HG03457 (cell line): ENCODE data around the gene FNDC1.
"Not testable (repeated sequence)": the region's sequence is repeated elsewhere in the genome, so short reads cannot be mapped to it uniquely, and the experiment has no call there.

Experiments
- ATAC-seq: cut with Tn5 transposase; IDR thresholded peaks from one replicate; pipeline ENCODE4 v1.9.1; 2021; ENCODE audit warnings: moderate number of reproducible peaks; ENCODE audit not compliant: unreplicated experiment

The FNDC1 gene

DNA sequence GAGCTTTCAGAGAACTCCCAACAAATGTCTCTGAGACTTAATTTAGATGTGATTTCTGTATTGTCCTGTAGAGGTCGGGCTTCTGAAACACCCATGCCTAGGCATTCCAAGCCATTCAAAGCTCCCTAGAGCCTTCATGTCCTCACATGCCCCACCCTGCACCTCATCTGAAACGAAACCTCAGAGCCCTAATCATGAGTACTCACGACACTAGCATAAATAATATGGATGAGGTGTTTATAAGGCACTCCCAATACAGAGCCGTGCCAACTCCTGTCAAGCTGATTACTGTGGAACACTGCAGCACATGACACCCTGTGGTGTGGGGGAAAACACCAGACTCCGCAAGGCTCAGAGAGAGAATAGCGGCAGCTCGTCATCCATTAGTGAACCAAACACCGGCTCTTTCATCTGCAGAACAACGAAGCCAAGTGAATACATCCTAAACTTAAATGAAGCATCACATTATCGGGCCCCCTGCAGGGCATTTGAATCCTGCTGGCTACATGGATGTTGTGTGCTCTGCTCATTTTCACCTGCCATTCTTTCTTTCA, 83.8 kb downstream of the FNDC1 start:
- ATAC-seq: peak; percentile 76

DNA sequence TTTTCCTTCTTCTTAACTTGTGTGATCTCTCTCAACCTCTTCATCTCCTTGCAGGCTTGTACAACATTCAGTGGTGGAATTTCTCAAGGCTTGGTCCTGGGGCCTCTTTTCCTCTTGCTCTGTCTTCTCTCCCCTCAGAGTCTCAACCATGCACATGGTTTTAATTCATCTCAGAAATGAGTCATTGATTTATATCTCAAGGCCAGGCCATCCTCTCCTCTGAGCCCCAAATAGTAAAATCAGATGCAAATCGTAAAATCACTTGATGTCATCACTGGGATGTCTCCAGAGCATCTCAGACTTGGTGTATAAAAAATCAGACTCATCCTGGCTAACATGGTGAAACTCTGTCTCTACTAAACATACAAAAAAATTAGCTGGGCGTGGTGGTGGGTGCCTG, 85.0 kb downstream of the FNDC1 start:
- ATAC-seq: no peak

DNA sequence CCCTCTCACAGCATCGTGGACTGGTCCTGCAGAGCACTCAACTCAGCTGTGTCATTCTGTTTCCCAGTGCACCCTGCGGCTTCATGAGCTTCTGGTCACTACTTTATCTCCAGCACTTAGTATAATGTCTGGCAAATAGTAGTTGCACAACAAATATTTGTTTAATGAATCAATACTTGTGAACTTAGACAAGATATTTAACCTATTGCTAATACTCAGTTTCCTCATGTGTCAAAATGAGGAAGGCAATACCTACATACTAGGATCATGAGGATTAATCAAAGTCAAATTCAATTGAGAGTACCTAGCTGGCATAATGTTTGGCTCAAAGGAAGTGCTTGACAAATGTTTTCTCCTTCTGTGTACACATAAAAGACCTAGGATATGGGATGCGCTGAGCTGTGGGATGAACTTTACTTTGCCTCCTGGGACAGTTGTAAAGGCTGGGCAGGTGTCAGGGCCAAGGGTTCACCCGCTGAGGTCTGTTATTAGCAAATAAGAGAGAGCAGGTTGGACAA, 86.3 kb downstream of the FNDC1 start:
- ATAC-seq: no peak

DNA sequence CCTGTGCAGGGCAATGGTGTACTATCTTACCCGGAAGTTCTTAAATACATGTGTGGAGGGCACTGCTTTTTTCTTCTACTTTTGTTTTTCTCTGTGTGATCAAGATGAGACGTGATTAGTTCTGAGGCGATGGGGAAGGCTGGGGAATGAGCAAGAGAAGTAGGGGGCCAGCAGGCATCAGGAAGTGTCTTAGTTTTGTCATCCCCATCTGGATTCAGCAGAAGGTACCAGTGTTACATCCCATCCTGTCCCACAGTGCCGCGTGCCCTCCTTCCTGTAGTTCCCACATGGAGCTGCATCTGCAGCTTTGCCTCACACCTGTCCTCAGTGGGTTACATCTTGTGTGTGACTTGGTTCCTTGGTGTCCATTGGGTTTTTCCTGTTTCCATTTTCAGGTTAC, 86.9 kb downstream of the FNDC1 start:
- ATAC-seq: no peak

DNA sequence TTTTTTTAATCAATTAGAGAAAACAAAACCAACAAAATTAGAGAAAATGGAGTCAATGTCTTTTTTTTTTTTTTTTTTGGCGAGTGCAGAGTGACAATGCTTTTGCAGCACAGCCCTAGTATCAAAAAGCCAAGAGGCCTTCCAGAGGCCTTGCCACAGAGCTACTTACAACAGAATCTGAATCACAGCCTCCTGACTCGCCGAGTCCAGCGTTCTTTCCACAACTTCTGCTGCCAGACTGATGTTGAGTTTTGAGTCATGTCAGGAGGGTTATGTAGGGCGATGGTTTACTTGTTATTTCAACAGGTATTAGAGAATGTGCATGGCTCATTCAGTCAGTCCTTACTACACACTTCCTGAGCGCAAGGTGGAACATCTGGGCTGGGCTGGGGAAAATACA, 88.6 kb downstream of the FNDC1 start:
- ATAC-seq: no peak

DNA sequence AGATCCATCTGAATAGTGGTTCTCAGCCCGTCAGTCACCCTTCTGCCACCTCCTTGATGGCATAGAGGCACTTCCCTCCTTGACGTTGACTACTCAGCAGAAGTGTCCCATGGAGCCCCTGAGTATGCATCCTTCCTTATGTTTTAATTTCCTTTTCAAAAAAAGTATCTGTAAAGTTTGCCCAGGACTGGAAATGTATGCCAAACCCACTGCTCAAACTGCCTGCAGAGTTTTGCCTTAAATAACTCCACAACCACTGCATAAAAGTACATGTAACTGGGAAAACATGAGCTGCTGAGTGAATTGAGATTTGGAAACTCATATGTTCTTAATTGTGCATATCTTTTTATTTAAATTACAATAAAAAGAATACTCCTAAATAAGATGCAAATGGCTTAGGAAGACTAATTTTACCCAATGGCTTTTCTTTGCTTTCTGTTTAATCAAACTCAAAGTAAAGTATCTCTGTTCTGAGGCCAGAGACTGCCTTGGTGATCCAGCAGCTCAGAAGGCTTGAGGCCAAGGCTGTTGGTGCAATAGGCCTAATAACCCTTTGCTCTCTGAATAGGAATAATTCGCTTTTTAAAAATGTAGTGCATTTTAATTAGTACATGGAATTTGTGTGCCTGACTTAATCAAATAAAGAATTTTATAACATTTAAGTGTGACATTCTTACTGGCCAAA, 90.4 kb downstream of the FNDC1 start:
- ATAC-seq: no peak

DNA sequence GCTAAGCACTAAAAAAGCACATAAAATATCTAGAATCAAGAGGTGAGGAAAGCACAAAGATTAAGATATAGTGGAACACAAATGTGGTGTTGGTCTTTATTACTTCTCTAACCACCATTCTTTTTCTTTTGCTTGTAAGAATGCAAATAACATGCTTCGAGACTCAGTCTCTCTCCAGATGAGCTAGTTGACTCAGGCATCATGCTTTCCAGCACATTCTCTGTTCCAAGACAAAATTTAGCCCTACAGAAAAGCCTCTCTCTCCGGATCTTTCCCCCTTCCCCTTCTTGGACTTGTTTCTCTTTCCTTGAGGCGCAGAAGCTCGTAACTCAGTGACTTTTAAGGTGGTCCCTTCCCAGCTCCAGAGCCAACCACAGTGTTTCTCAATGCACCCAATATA, 91.0 kb downstream of the FNDC1 start:
- no peak for ATAC-seq

DNA sequence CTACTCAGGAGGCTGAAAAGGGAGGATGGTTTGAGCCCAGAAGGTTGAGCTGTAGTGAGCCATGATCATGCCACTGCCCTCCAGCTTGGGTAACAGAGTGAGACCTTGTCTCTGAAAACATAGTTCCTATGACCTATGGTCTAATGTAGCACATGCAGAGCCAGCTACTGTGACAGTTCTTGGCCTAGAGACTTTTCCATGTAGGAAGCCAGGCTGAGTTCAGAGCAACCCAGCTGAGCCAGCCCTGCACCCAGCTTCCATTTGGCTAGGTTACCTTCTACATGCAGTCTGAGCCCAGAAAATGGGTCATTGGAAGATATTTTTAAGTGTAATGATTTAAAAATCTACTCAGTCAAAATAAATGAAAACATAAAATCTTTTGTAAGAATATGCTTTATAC, 92.8 kb downstream of the FNDC1 start:
- no peak for ATAC-seq

DNA sequence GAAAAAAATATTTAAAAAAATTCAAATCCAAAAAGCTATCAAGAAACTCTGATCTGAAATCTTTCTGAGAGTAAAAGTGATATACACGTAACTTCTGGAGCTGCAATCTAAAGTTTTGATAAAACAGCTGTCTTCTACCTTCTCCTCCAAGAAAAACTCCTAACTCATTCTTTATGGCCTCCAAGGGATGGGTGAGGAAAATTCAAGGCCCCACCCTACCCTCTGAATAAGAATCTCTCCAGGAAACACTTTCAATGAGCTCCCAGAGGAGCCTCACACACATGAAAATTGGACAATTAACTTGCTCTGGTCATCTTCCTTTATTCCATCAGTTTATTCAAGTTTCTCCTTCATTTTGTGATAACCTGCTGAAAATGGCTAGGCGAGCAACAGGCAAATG, 93.4 kb downstream of the FNDC1 start:
- no peak for ATAC-seq

DNA sequence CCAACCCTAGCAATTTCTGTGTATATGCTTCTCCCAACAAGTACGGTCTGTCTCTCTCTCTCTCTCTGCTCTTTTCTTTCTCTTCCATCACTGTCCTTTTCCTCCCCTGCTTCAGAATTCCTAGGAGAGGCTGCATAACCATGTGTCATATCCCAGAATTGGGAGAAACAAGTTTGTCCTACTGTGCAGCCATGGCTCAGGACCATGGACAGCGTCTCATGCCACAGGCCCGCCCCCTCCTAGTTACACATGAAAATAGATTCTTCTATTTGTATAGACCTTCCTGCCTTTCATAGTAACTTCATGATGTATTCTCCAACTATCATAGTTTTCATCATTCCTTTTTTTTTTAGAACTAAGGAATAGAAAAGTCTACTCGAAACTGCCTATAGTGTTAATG, 98.0 kb downstream of the FNDC1 start:
- ATAC-seq: no peak

DNA sequence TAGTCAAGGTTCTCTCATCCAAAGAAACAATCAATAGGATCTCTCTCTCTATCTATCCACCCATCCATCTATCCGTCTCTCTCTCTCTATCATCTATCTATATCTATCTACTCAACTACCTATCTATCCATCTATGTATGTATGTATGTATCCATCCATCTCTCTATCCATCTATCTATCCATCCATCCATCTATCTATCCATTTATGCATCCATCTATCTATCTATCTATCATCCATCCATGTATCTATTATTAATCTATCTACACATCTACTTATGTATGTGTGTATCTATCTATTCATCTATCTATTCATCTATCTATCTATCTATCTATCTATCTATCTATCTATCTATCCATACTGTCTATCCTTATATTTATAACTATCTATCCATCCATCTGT, 99.3 kb downstream of the FNDC1 start:
- no peak for ATAC-seq

DNA sequence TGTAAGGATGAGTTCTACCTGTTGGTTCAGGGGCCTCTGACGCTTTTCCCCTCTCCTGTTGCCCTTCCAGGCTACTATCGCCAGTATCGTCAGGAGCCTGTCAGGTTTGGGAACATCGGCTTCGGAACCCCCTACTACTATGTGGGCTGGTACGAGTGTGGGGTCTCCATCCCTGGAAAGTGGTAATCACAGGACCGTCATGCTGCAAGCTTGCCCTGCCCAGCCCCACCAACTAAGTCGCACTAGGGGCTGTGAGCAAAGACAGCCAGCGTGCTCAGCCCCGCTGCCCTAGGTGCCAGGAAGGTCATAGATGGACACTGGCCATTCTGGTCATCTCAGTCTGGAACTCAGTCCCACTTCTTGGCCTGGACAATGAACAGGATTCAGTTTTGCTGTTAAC, 102.1 kb downstream of the FNDC1 start:
- ATAC-seq: no peak

DNA sequence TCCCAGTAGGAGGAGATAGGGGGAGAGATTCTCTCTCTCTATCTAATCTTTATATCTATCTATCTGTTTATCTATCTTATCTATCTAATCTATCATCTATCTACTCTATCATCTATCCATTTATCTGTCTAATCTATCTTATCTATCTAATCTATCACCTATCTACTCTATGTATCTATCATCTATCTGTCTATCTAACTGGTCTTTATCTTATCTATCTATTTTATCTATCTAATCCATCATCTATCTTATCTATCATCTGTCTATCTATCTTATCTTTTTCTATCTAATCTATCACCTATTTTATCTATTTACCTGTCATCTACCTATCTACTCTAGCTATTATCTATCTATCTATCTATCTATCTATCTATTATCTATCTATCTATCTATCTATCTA, 109.4 kb downstream of the FNDC1 start:
- ATAC-seq: no peak

DNA sequence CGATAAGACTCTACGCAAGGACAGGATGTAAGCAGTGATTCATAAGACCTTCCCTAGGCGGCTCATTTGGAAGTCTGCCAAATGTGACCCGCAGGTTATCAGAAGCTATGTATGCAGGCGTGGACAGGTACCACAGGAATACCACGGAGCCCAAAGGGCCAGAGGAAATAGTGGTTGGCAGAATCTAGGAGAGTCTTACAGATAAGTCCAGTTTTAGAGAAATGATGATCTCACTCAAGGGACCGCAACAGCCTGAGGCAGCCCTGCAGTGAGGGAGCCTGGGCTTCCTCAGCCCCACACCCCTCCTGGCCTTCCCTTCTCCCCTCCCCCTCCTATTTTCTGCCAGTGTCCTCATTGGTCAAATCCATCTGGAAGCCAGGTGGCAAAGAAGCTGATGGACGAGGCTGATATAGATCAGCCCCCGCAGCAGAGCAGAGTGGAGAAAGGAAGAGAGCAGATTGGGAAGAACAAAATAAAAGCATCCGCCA, 110.6 kb downstream of the FNDC1 start:
- no peak for ATAC-seq

DNA sequence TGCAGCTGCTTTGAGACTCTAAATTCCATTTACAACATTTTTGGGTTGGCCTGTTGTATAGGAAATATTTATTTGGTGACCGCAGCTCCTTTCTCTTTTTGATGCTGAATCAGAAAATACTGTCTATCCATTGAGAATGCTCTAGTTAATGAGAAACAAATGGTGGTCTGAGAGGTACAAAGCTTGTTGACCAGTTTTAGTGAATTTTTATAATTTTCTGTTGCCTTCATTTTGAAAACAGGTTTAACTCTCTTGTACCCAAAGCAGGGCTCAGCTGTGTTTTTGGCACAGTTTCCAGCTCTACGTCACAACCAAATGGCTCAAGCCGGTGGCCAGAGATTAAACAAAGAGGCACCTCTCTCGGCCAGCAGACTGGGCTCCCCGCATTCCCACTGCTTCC, 113.2 kb downstream of the FNDC1 start:
- ATAC-seq: no peak

DNA sequence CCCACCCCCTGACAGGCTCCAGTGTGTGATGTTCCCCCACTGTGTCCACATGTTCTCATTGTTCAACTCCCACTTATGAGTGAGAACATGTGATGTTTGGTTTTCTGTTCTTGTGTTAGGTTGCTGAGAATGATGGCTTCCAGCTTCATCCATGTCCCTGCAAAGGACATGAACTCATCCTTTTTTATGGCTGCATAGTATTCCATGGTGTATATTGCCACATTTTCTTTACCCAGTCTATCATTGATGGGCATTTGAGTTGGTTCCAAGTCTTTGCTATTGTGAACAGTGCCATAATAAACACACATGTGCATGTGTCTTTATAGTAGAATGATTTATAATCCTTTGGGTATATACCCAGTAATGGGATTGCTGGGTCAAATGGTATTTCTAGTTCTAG, 115.5 kb downstream of the FNDC1 start:
- not testable (repeated sequence) for ATAC-seq

DNA sequence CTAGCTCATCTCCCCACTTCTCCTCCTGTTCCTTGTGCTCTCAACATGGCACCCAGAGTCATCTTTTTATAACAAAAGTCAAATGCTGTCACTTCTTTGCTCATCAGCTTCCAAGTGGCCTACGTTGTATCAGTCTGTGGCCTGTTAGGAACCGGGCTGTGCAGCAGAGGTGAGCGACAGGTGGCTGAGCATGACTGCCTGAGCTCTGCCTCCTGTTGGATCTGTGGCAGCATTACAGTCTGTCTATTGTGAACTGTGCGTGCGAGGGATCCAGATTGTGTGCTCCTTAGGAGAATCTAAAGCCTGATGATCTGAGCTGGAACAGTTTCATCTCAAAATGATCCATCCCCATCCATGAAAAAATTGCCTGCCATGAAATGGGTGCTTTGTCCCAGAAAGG, 129.6 kb downstream of the FNDC1 start:
- no peak for ATAC-seq

DNA sequence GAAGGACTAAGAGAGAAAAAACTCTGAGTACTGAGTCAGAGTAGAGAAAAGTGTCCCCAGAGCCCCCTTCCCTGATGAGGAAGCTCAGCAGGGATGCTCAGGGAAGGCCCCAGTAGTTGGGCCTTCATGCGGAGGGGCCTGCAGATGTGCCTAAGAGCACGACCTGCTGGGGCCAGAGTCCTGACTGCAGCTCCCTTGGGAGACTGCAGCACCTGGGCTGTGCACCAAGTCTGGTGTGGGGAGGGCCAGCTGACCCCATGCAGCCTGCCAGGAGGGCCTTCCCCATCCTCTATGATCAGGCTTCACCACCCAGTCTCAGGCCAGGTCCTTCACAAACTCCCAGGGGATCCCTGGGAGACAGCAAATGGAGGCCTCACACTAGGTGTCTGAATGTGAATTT, 130.4 kb downstream of the FNDC1 start:
- ATAC-seq: no peak

DNA sequence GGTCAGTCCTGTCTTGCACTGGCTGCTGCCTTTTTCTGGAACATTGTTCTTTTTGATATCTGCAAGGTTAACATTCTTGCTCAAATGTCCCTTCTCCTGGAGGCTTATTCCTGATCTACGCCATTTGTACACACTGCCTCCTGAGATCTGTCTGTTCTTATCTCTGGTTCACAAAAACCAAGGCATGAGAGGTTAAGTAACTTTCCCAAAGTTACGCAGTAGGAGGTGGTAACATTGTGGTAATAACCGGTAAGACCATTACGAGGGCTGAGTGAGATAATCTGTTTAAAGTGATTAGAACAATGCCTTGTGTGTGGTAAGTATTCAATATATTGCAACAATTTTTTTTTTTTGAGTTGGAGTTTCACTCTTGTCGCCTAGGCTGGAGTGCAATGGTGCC, 132.1 kb downstream of the FNDC1 start:
- ATAC-seq: no peak

DNA sequence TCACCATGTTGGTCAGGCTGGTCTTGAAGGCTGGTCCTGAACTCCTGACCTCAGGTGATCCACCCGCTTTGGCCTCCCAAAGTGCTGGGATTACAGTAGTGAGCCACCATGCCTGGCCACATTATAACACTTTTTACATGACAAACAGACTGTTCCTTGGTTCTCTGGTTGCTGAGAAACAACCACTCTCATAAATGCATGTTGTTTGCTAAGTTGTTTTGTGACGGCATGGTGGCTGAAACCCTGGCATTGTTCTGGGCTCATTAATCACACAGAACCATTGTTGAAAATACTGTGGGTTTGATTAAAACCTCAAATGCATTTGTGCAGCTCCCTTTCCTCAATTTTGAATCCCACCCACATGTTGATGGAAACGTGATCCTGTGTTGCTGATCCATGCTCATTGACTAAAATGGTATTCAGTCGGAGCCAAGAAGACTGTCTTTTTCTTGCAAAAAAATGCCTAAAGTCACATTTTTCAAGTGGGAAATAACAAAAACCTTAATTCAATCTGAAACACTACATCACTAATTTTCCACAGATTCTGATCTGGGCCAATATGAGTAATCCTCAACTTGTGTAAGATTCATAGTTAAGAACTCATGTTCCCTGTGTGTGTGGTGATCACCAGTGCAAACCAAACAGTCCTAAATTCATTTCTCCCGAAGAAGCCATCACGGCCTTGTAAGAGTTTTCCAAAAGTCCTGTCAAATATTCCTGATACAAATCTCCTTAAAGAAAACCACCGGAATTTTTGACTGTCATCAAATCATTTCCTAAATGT, 132.8 kb downstream of the FNDC1 start:
- no peak for ATAC-seq

DNA sequence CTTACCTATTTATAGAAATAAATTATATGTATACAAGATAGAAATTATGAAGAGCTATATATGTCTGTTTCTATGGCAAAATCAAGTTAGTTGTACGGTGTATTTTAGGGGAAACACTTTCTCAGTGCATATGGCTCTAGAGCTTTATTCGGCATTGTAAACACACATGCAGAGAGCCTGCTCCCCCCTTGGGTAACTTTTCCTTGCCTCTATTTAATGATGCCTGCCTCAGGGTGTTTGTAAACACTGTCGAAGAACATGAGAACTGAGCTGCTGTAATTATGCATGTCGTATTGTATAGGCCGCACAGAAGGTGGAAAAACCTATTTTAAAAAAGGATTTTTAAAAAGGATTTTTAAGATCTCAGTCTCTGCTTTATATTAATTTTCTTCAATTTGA, 133.4 kb downstream of the FNDC1 start:
- ATAC-seq: no peak

DNA sequence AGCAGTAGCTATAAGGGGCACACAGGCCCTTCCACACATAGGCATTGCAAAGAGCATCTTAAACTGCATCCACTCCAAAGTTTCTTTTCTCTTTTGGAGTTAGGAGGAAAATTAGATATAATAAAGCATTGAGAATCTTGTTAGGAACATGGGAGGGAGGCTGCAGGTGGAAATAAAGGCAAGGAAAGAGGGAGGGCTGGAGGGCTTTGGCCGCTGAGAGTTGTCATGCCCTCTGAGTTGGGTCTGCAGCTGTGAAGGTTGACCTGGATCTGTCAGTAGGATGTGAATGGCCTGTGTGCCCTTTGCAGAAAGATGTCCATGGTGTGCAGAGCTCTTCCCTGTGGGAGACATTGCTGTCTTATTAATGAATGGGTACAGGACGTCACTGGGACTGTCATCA, 134.0 kb downstream of the FNDC1 start:
- no peak for ATAC-seq
